KMS-11 (cell line): ENCODE data around the gene KCNJ10.

ENCODE experiments used
- H2AFZ ChIP-seq: fragments of 200-600 bp; sonication (generic); 2 replicates; pipeline ENCODE4 v1.6.1; 2016; ENCODE audit warnings: antibody characterized with exemption, mixed run types, low read depth
- H3K27ac ChIP-seq: fragments of 200-600 bp; sonication (generic); 2 replicates; pipeline ENCODE4 v1.6.1; 2016; ENCODE audit warnings: mild to moderate bottlenecking, mixed run types
- H3K27me3 ChIP-seq: fragments of 200-600 bp; sonication (generic); 2 replicates; pipeline ENCODE4 v1.6.1; 2017; ENCODE audit warnings: mild to moderate bottlenecking, low read depth, mixed run types, moderate library complexity; ENCODE audit not compliant: insufficient read depth
- H3K36me3 ChIP-seq: fragments of 200-600 bp; sonication (generic); 2 replicates; pipeline ENCODE4 v1.6.1; 2017; ENCODE audit warnings: mild to moderate bottlenecking, mixed run types; ENCODE audit not compliant: insufficient read depth
- H3K4me1 ChIP-seq: fragments of 200-600 bp; sonication (generic); 2 replicates; pipeline ENCODE4 v1.6.1; 2016; ENCODE audit warnings: mild to moderate bottlenecking, low read depth, mixed run types; ENCODE audit not compliant: poor library complexity, severe bottlenecking
- H3K4me2 ChIP-seq: fragments of 200-600 bp; sonication (generic); 2 replicates; pipeline ENCODE4 v1.7.0; 2016; ENCODE audit warnings: mild to moderate bottlenecking, mixed run types
- H3K4me3 ChIP-seq: fragments of 200-600 bp; sonication (generic); IDR thresholded peaks from 2 replicates; pipeline ENCODE4 v1.6.1; 2017; ENCODE audit warnings: low read depth, low read length, mixed read lengths; ENCODE audit not compliant: insufficient read depth
- H3K79me2 ChIP-seq: fragments of 200-600 bp; sonication (generic); 2 replicates; pipeline ENCODE4 v1.6.1; 2016; ENCODE audit warnings: low read depth, mixed run types; ENCODE audit not compliant: insufficient read depth
- H3K9ac ChIP-seq: fragments of 200-600 bp; sonication (generic); 2 replicates; pipeline ENCODE4 v1.6.1; 2016; ENCODE audit warnings: mild to moderate bottlenecking, mixed run types
- H4K20me1 ChIP-seq: fragments of 200-600 bp; sonication (generic); 2 replicates; pipeline ENCODE4 v1.6.1; 2016; ENCODE audit warnings: mild to moderate bottlenecking, mixed run types; ENCODE audit not compliant: insufficient read depth
- CTCF ChIP-seq: fragments of 200-600 bp; sonication (generic); conservative IDR thresholded peaks from 2 replicates; pipeline ENCODE4 v1.6.1; 2017; ENCODE audit warnings: low read depth, mild to moderate bottlenecking, antibody characterized with exemption, low read length, moderate library complexity, mixed read lengths

Gene KCNJ10

DNA sequence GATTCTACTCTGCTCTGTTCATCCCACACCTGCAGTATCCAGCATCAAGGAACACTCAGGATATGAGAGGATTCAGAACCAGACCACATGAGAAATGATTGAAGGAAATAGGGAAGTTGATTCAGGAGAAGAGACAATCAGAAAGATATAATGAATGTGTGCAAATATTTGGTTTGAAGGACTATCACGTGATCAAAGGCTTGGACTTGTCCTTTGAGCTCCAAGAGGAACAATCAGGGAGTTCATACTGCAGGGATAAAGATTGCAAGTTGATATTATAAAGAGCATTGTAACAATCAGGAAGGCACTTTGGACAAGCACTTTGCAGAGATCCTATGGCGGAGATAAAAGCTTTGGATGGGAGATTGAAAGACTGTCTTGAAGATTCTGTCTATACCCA lies 24.3 kb downstream of the KCNJ10 start:
- no peak for TF ChIP-seq CTCF
- H3K79me2 ChIP-seq, result no peaks in the 10 kb centered on the region
- peaks cover 32% of the 10 kb centered on the region for H3K4me1 ChIP-seq
- H3K4me2 ChIP-seq, result no peak overlapping the region
- no peak overlapping the region for H3K27ac ChIP-seq
- H2AFZ ChIP-seq, result no peak overlapping the region
- no peaks in the 10 kb centered on the region for H3K36me3 ChIP-seq
- H3K4me3 ChIP-seq, result no peak overlapping the region
- no peak overlapping the region for H3K9ac ChIP-seq
- no peaks in the 10 kb centered on the region for H3K27me3 ChIP-seq
- no peaks in the 10 kb centered on the region for H4K20me1 ChIP-seq

DNA sequence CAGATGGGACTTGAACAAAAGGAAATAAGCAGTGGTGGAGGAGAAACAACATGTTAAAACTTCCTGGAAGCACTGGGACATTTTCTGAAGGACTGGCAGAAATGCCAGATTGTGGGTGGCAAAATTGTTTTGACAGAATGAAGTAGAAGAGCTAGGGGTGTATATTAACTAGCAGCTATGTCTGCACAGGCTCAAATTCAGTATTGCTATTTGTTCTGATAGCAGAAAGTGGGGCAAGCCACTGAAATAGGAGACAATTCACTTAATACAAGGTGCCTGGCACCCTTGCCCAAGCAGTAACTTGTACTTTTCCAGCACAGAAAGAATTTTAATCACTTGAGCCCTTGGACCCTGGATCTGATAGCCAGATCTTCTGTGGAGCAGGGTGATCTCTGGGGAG lies 26.4 kb downstream of the KCNJ10 start:
- no peak overlapping the region for H3K4me3 ChIP-seq
- H3K9ac ChIP-seq, result no peak overlapping the region
- no peak overlapping the region for H3K27ac ChIP-seq
- H3K36me3 ChIP-seq, result no peaks in the 10 kb centered on the region
- H3K27me3 ChIP-seq, result no peaks in the 10 kb centered on the region
- H3K4me2 ChIP-seq, result no peak overlapping the region
- no peak overlapping the region for H2AFZ ChIP-seq
- H4K20me1 ChIP-seq, result no peaks in the 10 kb centered on the region
- H3K4me1 ChIP-seq, result peaks cover 25% of the 10 kb centered on the region
- TF ChIP-seq CTCF, result no peak
- no peaks in the 10 kb centered on the region for H3K79me2 ChIP-seq

DNA sequence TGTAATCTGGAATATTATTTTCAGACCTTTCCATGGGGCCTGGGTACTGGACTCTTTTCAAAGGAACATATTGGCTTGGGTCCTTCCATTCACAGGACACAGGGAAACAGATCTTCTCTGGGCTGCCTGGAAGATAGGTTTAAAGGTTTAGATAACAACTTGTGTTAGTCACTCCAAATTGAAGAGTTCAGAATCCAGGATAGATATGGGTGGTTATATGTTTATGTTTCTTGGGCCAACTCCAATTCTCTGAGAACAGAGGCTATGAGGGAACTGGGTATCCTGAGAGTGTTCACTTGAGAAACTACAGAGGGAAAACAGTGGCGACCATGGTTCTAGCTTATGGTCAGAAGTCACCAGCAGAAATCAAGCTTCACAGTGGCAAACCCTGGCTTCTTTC lies 29.5 kb downstream of the KCNJ10 start:
- Histone ChIP-seq H3K79me2 (no peaks in the 10 kb centered on the region), H3K27ac (no peak overlapping the region), H3K4me1 (no peaks in the 10 kb centered on the region), H3K4me3 (no peak overlapping the region), H3K4me2 (no peak overlapping the region), H2AFZ (no peak overlapping the region), H3K9ac (no peak overlapping the region), H3K36me3 (no peaks in the 10 kb centered on the region), H4K20me1 (no peaks in the 10 kb centered on the region), H3K27me3 (no peaks in the 10 kb centered on the region)
- TF ChIP-seq CTCF, result no peak

DNA sequence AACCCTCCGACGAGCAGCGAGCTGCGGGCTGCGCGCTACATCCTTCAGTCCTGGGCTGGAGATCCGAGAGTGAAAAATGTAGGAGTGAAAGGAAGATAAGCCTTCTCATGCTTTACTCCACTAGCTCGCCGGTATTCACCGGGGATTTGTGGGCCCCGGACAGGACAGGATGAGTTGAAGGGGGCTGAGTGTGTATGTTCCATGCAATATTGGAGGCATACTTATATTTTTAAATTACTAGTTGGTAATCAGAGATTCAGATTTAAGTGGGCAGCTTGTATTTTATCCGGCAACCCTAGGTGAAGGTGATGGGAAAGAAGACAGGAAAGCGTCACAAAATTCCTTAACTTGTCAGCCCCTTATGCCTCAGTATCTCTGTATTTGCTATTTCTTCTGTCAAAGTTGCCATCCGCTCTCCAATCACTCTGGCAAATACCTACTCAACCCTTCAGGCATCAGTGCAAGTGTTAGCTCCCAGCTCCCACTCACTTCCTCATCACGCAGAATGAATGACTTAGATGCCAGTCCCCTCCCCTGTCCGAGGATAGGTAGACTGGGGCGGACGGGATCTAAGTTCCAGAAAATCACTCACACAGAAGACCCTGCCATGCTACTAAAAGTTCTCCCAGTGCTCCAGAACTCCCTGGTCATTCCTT lies 37.7 kb downstream of the KCNJ10 start:
- Histone ChIP-seq H3K4me2 (peak overlapping the region; percentile 76), H3K4me1 (peaks cover 43% of the 10 kb centered on the region), H3K27ac (no peak overlapping the region), H3K9ac (peak overlapping the region; percentile 52; the same call in 1 of the 2 replicates), H3K79me2 (peaks cover 15% of the 10 kb centered on the region), H4K20me1 (0 out of 2 replicates have a peak, but pooled peaks cover 3% of the 10 kb centered on the region), H2AFZ (peak overlapping the region; percentile 90), H3K27me3 (no peaks in the 10 kb centered on the region), H3K4me3 (peak overlapping the region; percentile 87), H3K36me3 (no peaks in the 10 kb centered on the region)
- TF ChIP-seq CTCF, result no peak
